Endothelial cell (in vitro differentiated cells): ENCODE results near the gene ZFR2. TPM values are rescaled to one million over a fixed set of nuclear protein-coding genes. Genes with fewer than 3 reads are reported as not detected.

Experiments used
- DNase-seq: peaks from one replicate; pipeline ENCODE4 v3.0.0; 2021; ENCODE audit warnings: low spot score
- H3K27ac Mint-ChIP-seq: one replicate; pipeline ENCODE4 v1.8.0; 2021; ENCODE audit warnings: mixed read lengths, inconsistent platforms; ENCODE audit not compliant: unreplicated experiment
- H3K27me3 Mint-ChIP-seq: one replicate; pipeline ENCODE4 v1.8.0; 2021; ENCODE audit warnings: mild to moderate bottlenecking, moderate library complexity, mixed read lengths, inconsistent platforms; ENCODE audit not compliant: unreplicated experiment
- H3K36me3 Mint-ChIP-seq: one replicate; pipeline ENCODE4 v1.8.0; 2021; ENCODE audit warnings: mild to moderate bottlenecking, low read depth, mixed read lengths, inconsistent platforms; ENCODE audit not compliant: unreplicated experiment
- H3K4me1 Mint-ChIP-seq: one replicate; pipeline ENCODE4 v1.8.0; 2021; ENCODE audit warnings: mild to moderate bottlenecking, mixed read lengths, inconsistent platforms; ENCODE audit not compliant: unreplicated experiment
- H3K4me3 Mint-ChIP-seq: one replicate; pipeline ENCODE4 v1.8.0; 2021; ENCODE audit warnings: mild to moderate bottlenecking, mixed read lengths, inconsistent platforms; ENCODE audit not compliant: unreplicated experiment
- H3K9me3 Mint-ChIP-seq: one replicate; pipeline ENCODE4 v1.8.0; 2021; ENCODE audit warnings: mixed read lengths, inconsistent platforms; ENCODE audit not compliant: unreplicated experiment
- CTCF ChIP-seq: fragments of 200-600 bp; sonication (generic); IDR thresholded peaks from one replicate; pipeline ENCODE4 v1.5.0; 2021; ENCODE audit warnings: antibody characterized with exemption; ENCODE audit not compliant: unreplicated experiment
- total RNA-seq: library from RNA; stranded (reverse); fragmentation: NEBNext Ultra II Directional; extraction: Animal tissue kit (Norgen Biotek cat#: 25700); gene quantifications from one replicate; pipeline ENCODE4 v1.2.1, GENCODE V29; 2021; ENCODE audit not compliant: unreplicated experiment

The ZFR2 gene
- total RNA-seq, 1 donor from 2014 or later, result 1.8 TPM

- Mint-ChIP-seq H3K4me1 (peaks cover 3% of the 10 kb centered on the region), H3K4me3 (no peak overlapping the region), H3K27ac (no peak overlapping the region), H3K36me3 (peaks cover 3% of the 10 kb centered on the region), H3K27me3 (peaks cover 6% of the 10 kb centered on the region), H3K9me3 (no peaks in the 10 kb centered on the region)
- DNase-seq, result no peak
- TF ChIP-seq CTCF, result no peak
Observed at GRCh38 chr19:3807131-3807480, 61.7 kb downstream of the ZFR2 start.

- TF ChIP-seq CTCF, result no peak
- no peak for DNase-seq
- H3K9me3 Mint-ChIP-seq, result no peaks in the 10 kb centered on the region
- peaks cover 6% of the 10 kb centered on the region for H3K27me3 Mint-ChIP-seq
- peaks cover 3% of the 10 kb centered on the region for H3K36me3 Mint-ChIP-seq
- H3K4me1 Mint-ChIP-seq, result peaks cover 3% of the 10 kb centered on the region
- no peak overlapping the region for H3K27ac Mint-ChIP-seq
- H3K4me3 Mint-ChIP-seq, result no peak overlapping the region
Observed at GRCh38 chr19:3805859-3806258, 63.0 kb downstream of the ZFR2 start.

- no peaks in the 10 kb centered on the region for H3K9me3 Mint-ChIP-seq
- DNase-seq, result no peak
- H3K27ac Mint-ChIP-seq, result no peak overlapping the region
- TF ChIP-seq CTCF, result no peak
- H3K4me3 Mint-ChIP-seq, result no peak overlapping the region
- peaks cover 3% of the 10 kb centered on the region for H3K4me1 Mint-ChIP-seq
- H3K27me3 Mint-ChIP-seq, result peaks cover 4% of the 10 kb centered on the region
- H3K36me3 Mint-ChIP-seq, result peaks cover 3% of the 10 kb centered on the region
Observed at GRCh38 chr19:3804429-3804828, 64.4 kb downstream of the ZFR2 start.

GRCh38 chr19:3803986-3804385, 64.9 kb downstream of the ZFR2 start:
- H3K27ac Mint-ChIP-seq, result no peak overlapping the region
- peaks cover 3% of the 10 kb centered on the region for H3K36me3 Mint-ChIP-seq
- TF ChIP-seq CTCF, result no peak
- no peaks in the 10 kb centered on the region for H3K9me3 Mint-ChIP-seq
- DNase-seq, result no peak
- peaks cover 3% of the 10 kb centered on the region for H3K4me1 Mint-ChIP-seq
- no peak overlapping the region for H3K4me3 Mint-ChIP-seq
- peaks cover 4% of the 10 kb centered on the region for H3K27me3 Mint-ChIP-seq

- H3K4me1 Mint-ChIP-seq, result peaks cover 3% of the 10 kb centered on the region
- H3K27ac Mint-ChIP-seq, result no peak overlapping the region
Observed at GRCh38 chr19:3803114-3803888, 65.5 kb downstream of the ZFR2 start.

More at GRCh38 chr19:3803114-3803888, 65.5 kb downstream of the ZFR2 start:
- Mint-ChIP-seq H3K27me3 (peaks cover 4% of the 10 kb centered on the region), H3K4me3 (no peak overlapping the region), H3K36me3 (peaks cover 3% of the 10 kb centered on the region), H3K9me3 (no peaks in the 10 kb centered on the region)
- no peak for TF ChIP-seq CTCF
- DNase-seq, result no peak
